Breast epithelium (tissue), 4 donors: Measurements from ENCODE around the gene ETFA. TPM values are rescaled to one million over a fixed set of nuclear protein-coding genes. Genes with fewer than 3 reads are reported as not detected.

Source experiments
- DNase-seq, 2 donors: peaks; one replicate each; pipeline ENCODE4 v3.0.0-alpha.2; 2019; ENCODE audit warnings: low spot score in 2 of 2
- H3K27ac ChIP-seq, 2 donors: fragments of 200-600 bp; sonication (generic) in 1 of 2; one replicate each; pipeline ENCODE4 v1.5.1; 2016 to 2019; ENCODE audit warnings: mild to moderate bottlenecking in 1 of 2
- H3K27me3 ChIP-seq, 2 donors: fragments of 200-600 bp; sonication (generic) in 1 of 2; one replicate each; pipeline versions ENCODE4 v1.5.1 to v1.6.0; 2017 to 2019; ENCODE audit warnings: control low read depth in 1 of 2, mild to moderate bottlenecking in 1 of 2
- H3K36me3 ChIP-seq: fragments of 200-600 bp; one replicate; pipeline ENCODE4 v1.5.1; 2019
- H3K4me1 ChIP-seq, 2 donors: fragments of 200-600 bp; sonication (generic); one replicate each; pipeline ENCODE4 v1.5.1; 2016 to 2019; ENCODE audit warnings: control low read depth in 1 of 2
- H3K4me3 ChIP-seq, 3 donors: fragments of 200-600 bp; sonication (generic); 1 replicate in 2 of 3; 2 replicates in 1 of 3; pipeline ENCODE4 v1.5.1; 2016 to 2019; ENCODE audit warnings: mild to moderate bottlenecking in 3 of 3, moderate library complexity in 2 of 3
- H3K9me3 ChIP-seq, 2 donors: fragments of 200-600 bp; sonication (generic) in 1 of 2; one replicate each; pipeline ENCODE4 v1.5.1; 2016 to 2019; ENCODE audit warnings: control low read depth in 1 of 2
- POLR2A ChIP-seq: fragments of 450-650 bp; IDR thresholded peaks from one replicate; pipeline ENCODE4 v1.6.1; 2016; ENCODE audit warnings: antibody characterized with exemption, mild to moderate bottlenecking, moderate library complexity
- POLR2AphosphoS5 ChIP-seq, 3 donors: sonication (generic); formaldehyde crosslinking; IDR thresholded peaks; one replicate each; pipeline ENCODE4 v1.6.1; 2017; ENCODE audit warnings: antibody characterized with exemption in 3 of 3
- intact Hi-C: fragments of 100-400 bp; cut with DNase I; formaldehyde crosslinking; loops from one replicate; pipeline ENCODE4 v1.15.1; 2023; ENCODE audit warnings: low total_unique reads
- total RNA-seq, 3 donors: library from RNA; depleted of rRNA; stranded (reverse); fragments of >200 nt; gene quantifications; one replicate each; pipeline ENCODE4 v1.1.0, GENCODE V29; 2016
- TF ChIP-seq, protein P1 (sequence below), 3 donors: fragments of 450-650 bp; IDR thresholded peaks; one replicate each; pipeline ENCODE4 v1.5.1; 2016 to 2017; ENCODE audit warnings: antibody characterized with exemption in 3 of 3, mild to moderate bottlenecking in 3 of 3, moderate library complexity in 3 of 3

Gene ETFA
- total RNA-seq, 3 donors from 2014 or later = 96.0 to 108 (median 108) TPM

DNA sequence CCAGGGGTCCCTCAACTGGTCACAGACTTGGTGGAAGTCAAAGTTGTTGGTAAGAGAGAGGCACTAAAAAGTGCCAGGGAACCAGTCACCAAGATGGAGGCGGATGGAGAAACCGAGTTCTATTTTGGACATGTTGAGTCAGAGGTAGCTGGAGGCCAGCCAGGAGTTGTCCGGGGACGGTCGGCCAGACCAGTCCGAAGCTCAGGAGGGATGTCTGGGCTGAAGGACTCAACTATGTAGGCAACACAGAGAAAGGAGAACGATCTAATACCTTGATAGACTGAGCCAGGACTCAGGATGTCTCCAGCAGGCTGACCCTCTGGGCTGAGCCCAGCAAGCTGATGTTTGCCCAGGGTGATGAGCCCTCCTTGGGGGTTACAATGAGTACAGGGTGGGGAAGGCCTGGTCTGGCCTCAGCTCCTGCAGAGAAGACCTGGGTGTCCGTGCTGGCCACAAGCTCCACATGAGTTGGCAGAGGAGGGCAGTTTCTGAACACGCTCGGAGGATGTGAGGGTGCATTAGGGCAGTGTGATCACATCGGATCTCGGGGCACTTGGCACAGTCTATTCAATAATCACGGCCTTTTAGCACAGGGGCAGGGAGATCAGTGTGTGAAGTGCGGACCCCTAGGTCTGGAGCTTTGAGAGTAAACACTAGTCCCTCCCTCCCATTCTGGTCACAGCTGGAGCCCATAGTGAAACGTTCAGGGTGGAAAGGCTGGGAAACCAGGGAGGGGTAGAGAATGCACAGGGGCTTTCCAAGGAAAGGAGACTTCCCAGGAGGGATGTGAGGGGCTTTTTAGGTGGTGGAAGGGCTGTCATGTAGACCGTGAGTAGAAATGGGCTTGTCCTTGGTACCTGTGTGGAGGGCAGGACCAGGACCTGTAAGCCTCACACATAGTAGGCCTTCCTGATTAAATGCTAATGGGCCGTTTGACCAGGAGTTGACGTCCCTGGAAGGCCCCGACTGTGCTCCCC lies 111.9 kb downstream of the ETFA start:
- peak in 1 of 2 donors; percentile 52 for DNase-seq
- no peak overlapping the region for H3K4me3 ChIP-seq
- TF ChIP-seq POLR2A (no peak), POLR2AphosphoS5 (IDR thresholded peaks at IDR 0.05) (no peak)
- TF ChIP-seq, protein P1, sequence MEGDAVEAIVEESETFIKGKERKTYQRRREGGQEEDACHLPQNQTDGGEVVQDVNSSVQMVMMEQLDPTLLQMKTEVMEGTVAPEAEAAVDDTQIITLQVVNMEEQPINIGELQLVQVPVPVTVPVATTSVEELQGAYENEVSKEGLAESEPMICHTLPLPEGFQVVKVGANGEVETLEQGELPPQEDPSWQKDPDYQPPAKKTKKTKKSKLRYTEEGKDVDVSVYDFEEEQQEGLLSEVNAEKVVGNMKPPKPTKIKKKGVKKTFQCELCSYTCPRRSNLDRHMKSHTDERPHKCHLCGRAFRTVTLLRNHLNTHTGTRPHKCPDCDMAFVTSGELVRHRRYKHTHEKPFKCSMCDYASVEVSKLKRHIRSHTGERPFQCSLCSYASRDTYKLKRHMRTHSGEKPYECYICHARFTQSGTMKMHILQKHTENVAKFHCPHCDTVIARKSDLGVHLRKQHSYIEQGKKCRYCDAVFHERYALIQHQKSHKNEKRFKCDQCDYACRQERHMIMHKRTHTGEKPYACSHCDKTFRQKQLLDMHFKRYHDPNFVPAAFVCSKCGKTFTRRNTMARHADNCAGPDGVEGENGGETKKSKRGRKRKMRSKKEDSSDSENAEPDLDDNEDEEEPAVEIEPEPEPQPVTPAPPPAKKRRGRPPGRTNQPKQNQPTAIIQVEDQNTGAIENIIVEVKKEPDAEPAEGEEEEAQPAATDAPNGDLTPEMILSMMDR (IDR thresholded peaks at IDR 0.05) = no peak
- no peak overlapping the region for H3K27ac ChIP-seq
- no peaks in the 10 kb centered on the region for H3K27me3 ChIP-seq
- no peaks in the 10 kb centered on the region for H3K9me3 ChIP-seq
- no peaks in the 10 kb centered on the region for H3K36me3 ChIP-seq
- intact Hi-C loops = no loop called here
- H3K4me1 ChIP-seq = peaks cover 0 to 8% of the 10 kb centered on the region in 2 donors

DNA sequence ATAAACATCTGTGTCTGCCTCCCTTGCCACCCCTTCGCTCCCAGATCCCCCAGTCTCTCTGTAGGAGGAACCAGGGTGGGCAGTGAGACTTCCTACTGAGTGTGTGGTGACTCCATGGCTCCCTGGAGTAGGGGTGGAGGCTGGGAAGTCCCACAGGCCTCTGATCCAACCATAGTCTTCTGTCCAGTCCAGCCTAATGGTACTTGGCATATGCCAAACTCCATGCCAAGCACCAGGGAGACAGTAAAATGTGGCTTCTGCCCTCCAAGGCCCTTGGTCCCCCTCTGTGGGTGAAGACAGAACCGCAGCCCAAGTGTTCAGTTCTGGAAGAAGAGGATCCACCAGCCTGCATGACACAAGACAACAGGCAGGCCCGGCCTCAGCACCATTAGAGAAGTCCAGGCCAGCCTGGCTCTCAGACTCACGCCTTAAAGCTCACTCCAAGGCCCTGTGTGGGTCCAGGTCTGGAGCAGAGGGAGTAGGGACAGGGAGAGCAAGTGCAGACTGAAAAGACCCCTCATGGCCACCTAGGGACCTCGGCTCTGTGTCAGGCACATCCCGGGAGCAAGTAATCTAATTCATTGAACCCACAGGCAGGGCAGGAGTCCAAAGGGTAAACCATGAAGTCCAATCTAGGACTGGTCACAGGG lies 112.7 kb downstream of the ETFA start:
- no peaks in the 10 kb centered on the region for H3K27me3 ChIP-seq
- no peaks in the 10 kb centered on the region for H3K9me3 ChIP-seq
- no peak overlapping the region for H3K4me3 ChIP-seq
- intact Hi-C loops = no loop called here
- TF ChIP-seq POLR2AphosphoS5 (IDR thresholded peaks at IDR 0.05) (no peak), POLR2A (no peak)
- TF ChIP-seq, protein P1 (IDR thresholded peaks at IDR 0.05) = no peak
- peak in 1 of 2 donors; percentile 24 for DNase-seq
- H3K27ac ChIP-seq = no peak overlapping the region
- peaks cover 0 to 8% of the 10 kb centered on the region in 2 donors for H3K4me1 ChIP-seq
- H3K36me3 ChIP-seq = no peaks in the 10 kb centered on the region

DNA sequence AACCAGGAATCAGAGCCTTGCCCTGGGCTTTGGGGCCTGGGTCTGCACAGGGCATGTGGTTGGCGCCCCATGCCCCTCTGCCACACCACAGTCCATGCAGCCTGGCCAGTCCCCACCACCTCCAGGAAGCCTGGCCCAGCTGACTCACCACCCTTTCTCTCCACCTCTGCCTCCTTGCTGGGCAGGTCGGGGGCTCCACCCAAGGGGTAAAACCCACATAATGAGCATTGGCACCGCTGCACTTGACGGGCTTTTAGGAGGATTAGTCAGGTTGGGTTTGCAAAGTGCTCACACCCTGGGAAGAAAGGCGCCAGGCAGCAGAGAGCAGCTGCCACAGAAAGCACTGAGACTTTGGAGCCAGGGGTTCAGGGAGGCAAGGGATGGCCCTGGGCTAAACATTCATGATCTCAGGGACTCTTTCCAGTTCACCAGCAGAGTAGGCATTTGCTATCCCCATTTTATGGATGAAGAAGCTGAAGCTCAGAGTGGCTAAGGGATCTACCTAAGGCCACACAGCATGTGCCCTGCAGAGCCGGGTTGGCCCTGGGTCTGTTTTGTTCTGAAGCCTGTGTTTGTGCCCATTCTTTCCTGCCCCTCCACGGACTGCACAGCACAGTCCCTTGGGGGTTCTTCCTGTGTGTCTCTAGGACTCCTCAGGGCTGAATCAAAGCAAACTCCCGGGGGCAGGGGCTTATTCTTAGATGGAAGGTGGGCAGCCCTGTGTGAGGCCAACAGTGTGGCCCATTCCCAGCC lies 113.4 kb downstream of the ETFA start:
- TF ChIP-seq, protein P1 (IDR thresholded peaks at IDR 0.05) = no peak
- no peak for TF ChIP-seq POLR2A
- TF ChIP-seq POLR2AphosphoS5 (IDR thresholded peaks at IDR 0.05) = no peak

DNA sequence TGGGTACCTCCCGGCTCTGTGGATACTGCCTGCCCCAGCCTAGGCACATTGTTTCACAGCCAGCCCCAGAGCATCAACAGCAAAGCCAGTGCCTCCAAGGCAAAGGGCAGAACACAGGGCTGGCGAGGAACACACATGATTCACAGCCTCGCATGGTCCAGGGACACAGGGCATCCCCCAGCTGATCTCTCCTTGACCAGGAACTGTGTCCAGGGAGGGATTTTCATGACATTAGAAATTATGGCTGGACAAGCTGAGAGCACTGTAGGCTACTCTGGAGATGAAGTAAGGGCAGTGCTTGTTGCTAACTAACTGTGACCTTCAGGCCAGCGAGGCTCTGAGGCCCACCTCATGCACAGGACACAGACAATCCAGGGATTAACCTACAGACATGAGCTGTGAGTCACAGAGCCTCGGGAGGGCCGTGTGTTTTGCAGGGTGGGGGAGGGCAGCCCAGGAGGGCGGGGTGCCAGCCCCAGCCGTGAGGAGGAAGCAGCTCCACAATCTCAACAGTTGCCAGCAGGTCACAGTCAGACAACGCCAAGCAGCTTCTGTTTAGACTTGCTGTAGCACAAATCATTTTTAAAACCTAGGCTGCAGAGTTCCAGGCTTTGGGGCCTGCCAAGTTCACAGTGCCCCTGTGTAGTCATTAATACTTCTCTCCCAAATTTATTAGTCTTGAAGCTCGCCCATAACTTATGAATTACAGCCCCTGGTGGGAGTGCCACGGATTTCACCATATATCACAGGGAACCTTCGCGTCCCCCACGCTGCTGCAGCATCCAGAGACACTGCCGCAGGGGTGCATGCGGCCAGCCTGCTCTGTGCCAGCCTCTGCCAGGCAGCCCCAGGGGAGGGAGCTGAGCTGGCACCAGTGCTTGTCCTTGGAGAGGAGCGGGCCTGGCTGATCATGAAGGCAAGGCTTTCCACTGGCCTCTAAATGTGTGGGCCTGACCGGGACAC lies 114.7 kb downstream of the ETFA start:
- intact Hi-C loops = no loop called here
- Histone ChIP-seq H3K4me1 (peaks cover 0 to 8% of the 10 kb centered on the region in 2 donors), H3K4me3 (peak overlapping the region in 1 of 3 donors; percentile 5), H3K36me3 (no peaks in the 10 kb centered on the region), H3K27ac (peak overlapping the region; percentile 56 to 57), H3K27me3 (no peaks in the 10 kb centered on the region), H3K9me3 (no peaks in the 10 kb centered on the region)
- TF ChIP-seq, protein P1 (IDR thresholded peaks at IDR 0.05) = no peak
- TF ChIP-seq POLR2A (no peak), POLR2AphosphoS5 (IDR thresholded peaks at IDR 0.05) (no peak)
- peak; percentile 66 to 76 for DNase-seq

More for the DNA sequence above, 113.4 kb downstream of the ETFA start:
- peak in 1 of 2 donors; percentile 37 for DNase-seq
- Histone ChIP-seq H3K27ac (peak overlapping the region in 1 of 2 donors; percentile 57), H3K9me3 (no peaks in the 10 kb centered on the region), H3K36me3 (no peaks in the 10 kb centered on the region), H3K4me3 (no peak overlapping the region), H3K27me3 (no peaks in the 10 kb centered on the region), H3K4me1 (peaks cover 0 to 8% of the 10 kb centered on the region in 2 donors)
- intact Hi-C loops = no loop called here
